ENCODE measurements around the gene KRTAP4-9.
"Not testable (repeated sequence)": the region's sequence is repeated elsewhere in the genome, so short reads cannot be mapped to it uniquely, and the experiment has no call there.

Gene KRTAP4-9

DNA sequence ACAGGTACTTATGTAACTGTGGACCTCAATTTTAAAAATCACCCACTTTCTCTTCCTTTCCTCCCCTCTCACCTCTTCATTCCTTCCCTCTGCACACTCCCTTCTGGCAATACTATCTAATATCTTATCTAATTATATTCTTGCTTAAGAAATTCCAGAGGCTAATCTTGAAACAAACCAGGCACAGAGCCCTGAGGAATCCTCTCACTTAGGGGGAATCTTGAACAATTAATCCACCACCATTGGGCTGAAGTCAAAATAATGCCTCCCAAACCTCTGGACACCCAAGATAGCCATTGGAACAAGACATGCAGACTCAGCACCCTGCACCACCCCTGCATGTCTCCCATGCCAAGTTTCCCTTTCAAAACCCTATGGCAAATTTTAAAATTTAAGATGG is 36.2 kb downstream of the KRTAP4-9 start:
- no peak overlapping the region for H3K4me3 ChIP-seq (ENCODE audit: low read depth, low read length)
- TF ChIP-seq, protein P1, sequence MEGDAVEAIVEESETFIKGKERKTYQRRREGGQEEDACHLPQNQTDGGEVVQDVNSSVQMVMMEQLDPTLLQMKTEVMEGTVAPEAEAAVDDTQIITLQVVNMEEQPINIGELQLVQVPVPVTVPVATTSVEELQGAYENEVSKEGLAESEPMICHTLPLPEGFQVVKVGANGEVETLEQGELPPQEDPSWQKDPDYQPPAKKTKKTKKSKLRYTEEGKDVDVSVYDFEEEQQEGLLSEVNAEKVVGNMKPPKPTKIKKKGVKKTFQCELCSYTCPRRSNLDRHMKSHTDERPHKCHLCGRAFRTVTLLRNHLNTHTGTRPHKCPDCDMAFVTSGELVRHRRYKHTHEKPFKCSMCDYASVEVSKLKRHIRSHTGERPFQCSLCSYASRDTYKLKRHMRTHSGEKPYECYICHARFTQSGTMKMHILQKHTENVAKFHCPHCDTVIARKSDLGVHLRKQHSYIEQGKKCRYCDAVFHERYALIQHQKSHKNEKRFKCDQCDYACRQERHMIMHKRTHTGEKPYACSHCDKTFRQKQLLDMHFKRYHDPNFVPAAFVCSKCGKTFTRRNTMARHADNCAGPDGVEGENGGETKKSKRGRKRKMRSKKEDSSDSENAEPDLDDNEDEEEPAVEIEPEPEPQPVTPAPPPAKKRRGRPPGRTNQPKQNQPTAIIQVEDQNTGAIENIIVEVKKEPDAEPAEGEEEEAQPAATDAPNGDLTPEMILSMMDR (IDR thresholded peaks at IDR 0.05; ENCODE audit: low read depth, low read length), result no peak

DNA sequence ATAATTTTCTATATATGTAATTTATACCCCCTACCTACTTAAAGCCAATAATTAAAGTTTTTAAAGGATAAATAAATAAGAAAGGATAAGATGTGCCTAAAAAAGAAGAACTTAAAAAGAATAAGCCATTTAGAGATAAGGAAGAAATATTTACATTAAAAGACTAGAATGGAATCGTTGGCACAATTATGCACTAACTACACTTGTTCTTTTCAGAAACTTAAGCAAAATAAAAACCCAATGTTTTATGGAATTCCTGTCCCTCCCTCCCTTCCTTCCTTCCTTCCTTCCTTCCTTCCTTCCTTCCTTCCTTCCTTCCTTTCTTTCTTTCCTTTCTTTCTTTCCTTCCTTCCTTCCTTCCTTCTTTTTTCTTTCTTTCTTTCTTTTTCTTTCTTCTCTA is 39.7 kb downstream of the KRTAP4-9 start:
- no peak overlapping the region for H3K4me3 ChIP-seq (ENCODE audit: low read depth, low read length)
- TF ChIP-seq, protein P1 (IDR thresholded peaks at IDR 0.05; ENCODE audit: low read depth, low read length), result no peak

DNA sequence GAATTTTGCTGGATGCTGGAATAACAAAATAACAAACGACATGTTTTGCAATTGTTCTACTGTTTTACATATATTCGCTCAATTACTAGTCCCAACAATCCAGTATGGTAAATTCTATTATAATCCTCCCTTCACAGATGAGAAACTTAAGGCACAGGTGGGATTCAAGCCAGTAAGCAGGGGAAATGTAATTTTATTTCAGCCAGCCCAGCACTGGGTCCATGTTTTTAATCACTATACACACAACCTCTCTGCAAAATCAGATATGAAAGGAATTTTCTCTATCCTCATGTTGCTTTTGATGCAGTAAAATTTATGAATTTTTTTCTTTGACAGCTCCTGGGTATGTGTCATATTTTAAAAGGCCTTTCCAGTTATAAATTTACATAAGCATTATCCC is 40.1 kb downstream of the KRTAP4-9 start:
- TF ChIP-seq, protein P1 (IDR thresholded peaks at IDR 0.05; ENCODE audit: low read depth, low read length), result no peak
- no peak overlapping the region for H3K4me3 ChIP-seq (ENCODE audit: low read depth, low read length)

DNA sequence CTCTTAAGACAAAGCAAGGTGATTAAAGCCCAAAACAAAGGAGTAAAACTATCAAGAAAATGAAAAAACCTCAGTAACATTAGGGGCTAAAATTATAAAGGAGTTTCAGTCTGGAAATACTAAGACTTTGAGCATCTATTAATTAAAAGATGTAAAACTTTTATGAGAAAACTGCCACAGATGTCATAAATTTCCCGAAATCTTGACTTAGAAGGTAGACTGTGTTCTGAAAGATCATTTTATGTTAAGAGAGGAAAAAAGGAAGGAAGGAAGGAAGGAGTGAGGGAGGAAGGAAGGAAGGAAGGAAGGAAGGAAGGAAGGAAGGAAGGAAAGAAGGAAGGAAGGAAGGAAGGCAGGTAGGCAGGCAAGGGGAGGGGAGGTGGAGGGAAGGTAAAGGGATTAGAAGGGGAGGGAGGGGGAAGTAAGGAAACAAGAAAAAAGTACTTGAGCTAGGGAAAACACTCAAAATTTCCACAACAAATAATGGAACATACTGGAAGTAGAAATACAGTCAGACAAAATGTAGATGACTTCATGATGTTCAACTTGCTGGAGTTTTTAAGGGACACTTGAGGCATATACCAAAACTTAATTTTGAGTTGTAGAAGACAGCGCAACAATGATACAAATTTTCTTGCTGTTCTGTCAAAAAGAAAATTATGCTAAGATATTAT is 42.5 kb downstream of the KRTAP4-9 start:
- TF ChIP-seq, protein P1 (IDR thresholded peaks at IDR 0.05; ENCODE audit: low read depth, low read length), result no peak
- H3K4me3 ChIP-seq (ENCODE audit: low read depth, low read length), result no peak overlapping the region

DNA sequence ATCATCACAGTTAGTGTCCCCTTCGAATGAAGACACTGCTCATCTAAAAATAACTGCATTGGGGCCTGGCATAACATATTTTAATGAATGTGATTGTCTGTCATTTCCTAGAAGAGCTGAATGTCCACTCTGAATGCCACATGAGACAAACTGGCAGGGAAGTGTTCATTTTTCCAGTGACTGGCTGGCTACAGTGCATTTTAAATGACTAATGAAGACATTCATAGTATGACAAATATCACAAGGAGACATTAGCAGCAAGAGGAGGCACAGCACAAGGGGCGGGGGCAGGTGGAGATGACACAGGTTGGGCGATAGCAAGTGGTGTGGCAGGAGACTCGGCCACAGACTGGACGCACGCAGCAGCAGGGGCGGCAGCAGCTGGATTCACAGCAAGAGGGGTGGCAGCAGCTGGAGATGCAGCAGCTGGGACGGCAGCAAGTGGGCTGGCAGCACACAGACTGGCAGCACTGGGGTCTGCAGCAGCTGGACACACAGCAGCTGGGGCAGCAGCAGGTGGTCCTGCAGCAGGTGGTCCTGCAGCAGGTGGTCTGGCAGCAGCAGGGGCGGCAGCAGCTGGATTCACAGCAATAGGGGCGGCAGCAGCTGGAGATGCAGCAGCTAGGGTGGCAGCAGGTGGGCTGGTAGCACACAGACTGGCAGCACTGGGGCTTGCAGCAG is 43.9 kb downstream of the KRTAP4-9 start:
- not testable (repeated sequence) for H3K4me3 ChIP-seq (ENCODE audit: low read depth, low read length)

DNA sequence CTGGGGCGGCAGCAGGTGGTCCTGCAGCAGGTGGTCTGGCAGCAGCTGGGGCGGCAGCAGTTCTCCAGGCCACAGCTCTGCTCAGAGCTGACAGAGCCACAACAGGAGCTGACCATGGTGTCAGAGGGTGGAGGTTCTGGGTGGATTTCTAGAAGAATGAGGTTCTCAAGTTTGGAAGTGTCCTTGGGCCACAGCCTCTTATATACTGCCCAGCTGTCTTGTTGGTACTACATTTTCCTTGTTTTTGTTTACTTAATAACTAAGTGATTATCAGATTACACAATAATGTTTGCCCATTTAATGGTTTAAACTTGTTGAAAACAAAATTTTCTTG is 44.4 kb downstream of the KRTAP4-9 start, which contains the start of gene KRTAP4-5:
Gene KRTAP4-5, minus strand, starts transcription at position 174 of the 334 bp plus-strand sequence. Its CDS starts 58 bp downstream, at position 116.
- TF ChIP-seq, protein P1 (IDR thresholded peaks at IDR 0.05; ENCODE audit: low read depth, low read length), result no peak
- H3K4me3 ChIP-seq (ENCODE audit: low read depth, low read length), result no peak within 1 kb of the TSS

DNA sequence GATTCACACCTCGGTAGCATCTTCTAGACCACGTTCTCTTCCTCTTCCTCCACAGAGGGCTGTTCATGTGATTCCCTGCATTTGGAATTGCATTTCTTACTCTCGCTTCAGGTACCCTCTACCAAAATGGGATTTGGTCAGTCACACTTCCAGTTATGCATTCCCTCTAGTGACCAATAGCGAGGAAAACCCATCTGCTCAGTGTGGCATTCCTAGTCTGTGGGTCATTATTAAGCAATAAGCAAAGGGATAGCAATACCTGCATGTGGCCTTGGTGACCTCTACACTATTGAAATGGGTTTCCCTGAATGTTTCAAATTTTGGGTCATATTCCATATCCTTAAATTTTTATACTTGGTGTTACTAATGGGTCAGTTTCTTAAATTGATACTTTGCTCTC is 44.8 kb downstream of the KRTAP4-9 start:
- TF ChIP-seq, protein P1 (IDR thresholded peaks at IDR 0.05; ENCODE audit: low read depth, low read length), result no peak
- H3K4me3 ChIP-seq (ENCODE audit: low read depth, low read length), result no peak overlapping the region
